GM19099 (cell line): ENCODE data around the gene FNDC3B.

Source experiments
- POLR2A ChIP-seq: IDR thresholded peaks from 3 replicates; pipeline ENCODE4 v1.6.1; 2011; ENCODE audit warnings: low read depth; ENCODE audit not compliant: insufficient read length; ENCODE audit errors: extremely low read depth

Gene FNDC3B

GRCh38 chr3:172213200-172213599 is 173.8 kb downstream of the FNDC3B start:
- TF ChIP-seq POLR2A: no peak

DNA sequence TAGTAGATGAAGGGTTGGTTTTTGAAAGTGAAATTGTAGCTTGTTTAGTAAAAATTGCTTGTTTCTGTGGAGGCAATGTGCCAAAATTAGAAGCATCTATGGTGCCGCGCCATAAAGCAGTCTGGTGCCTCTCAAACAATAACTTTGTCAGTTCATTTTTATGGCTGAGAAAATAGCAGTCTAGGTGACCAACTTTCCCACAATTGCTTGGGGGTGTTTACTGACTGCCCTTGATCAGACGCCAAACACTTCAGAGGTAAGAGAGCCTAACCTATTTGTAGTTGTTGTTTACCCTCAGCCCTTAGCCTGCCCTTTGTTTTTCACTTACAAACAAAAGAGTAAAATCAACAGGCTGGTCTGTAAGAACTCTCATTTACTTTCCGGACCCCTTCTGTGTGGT is 174.5 kb downstream of the FNDC3B start:
- TF ChIP-seq POLR2A: no peak

- no peak for TF ChIP-seq POLR2A
These were observed 176.9 kb downstream of the FNDC3B start for GRCh38 chr3:172216267-172216666.

- no peak for TF ChIP-seq POLR2A
These were observed 177.5 kb downstream of the FNDC3B start for GRCh38 chr3:172216911-172217310.

DNA sequence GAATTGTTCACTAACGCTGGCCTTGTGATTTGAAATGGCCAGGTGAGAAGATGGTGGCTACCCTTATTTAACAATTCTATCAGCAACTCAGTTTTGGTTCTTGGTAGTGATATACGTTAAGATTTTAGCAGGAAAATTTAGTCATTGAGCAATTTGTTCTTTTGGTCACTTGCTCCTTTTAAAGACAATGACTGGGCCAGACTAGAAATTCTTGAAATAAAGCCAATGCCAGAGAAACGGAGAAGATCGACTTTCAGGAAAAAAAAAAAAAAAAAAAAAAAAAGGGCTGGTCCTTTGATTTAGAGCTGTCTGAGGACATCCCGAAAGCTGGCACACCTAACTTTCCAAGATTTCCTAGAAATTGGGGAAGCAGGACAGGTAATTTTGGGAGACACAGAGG is 178.5 kb downstream of the FNDC3B start:
- no peak for TF ChIP-seq POLR2A

DNA sequence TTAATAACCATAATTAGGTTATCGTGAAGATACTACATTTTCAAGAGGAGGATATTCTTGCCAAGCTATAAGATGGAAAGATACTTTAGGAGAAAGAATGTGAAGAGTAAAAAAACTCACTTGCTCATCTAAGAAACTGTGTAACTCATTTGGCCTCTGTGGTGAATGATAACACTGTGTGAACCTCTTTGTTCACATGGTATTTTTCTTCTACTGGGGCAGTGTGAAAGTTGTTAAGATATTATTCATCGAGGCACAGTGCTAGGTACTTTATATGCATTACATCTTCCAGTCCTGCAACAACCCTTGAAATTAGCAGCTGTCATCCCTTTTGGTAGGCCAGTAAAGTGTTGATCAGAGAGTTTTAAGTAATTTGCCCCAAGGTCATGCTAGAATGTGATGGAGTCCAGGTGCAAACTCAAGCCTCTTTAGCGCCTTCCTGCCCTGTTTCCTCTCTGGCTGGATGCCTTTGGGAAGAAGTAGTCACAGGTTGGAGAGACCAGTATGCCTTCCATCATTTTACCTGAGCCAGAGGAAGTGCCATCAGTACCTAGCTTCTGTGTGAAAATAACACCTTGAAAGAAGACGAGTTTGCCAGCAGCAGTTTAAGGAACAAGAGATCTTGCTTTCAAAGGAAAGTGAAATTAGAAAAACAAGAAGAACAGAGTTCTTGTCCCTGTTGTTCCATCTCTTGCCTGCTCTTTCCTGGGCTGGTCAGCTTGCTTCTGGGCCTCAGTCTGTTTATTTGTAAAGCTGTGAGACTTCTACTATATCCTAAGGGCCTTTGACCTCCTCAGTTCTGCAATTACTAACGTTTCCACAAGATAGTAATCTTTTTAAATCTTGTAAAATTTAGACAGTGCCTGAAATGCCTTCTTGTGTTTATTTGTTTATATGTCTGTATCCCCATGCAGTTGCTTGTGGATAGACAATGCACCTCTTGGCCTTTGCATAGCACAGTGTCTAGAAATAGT is 179.3 kb downstream of the FNDC3B start:
- TF ChIP-seq POLR2A: no peak

DNA sequence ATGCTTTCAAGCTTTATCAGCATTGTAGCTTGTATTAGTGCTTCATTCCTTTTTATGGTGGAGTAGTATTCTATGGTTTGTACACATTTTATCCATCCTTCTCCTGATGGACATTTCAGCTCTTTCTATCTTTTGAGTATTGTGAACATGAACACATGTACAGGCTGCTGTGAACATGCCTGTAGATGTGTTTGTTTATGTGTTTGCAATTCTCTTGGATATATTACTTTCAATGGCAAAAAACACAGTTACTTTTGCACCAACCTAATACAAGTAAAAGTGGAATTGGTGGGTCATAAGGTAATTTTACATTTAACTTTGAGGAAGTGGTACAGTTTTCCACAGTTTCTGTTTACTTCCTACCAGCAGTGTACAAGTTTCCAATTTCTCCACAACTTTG is 180.4 kb downstream of the FNDC3B start:
- no peak for TF ChIP-seq POLR2A

GRCh38 chr3:172221547-172221946 is 182.2 kb downstream of the FNDC3B start:
- no peak for TF ChIP-seq POLR2A

- no peak for TF ChIP-seq POLR2A
These were observed 183.2 kb downstream of the FNDC3B start for GRCh38 chr3:172222478-172223071.

- TF ChIP-seq POLR2A: no peak
These were observed 184.5 kb downstream of the FNDC3B start for GRCh38 chr3:172223870-172224269.

DNA sequence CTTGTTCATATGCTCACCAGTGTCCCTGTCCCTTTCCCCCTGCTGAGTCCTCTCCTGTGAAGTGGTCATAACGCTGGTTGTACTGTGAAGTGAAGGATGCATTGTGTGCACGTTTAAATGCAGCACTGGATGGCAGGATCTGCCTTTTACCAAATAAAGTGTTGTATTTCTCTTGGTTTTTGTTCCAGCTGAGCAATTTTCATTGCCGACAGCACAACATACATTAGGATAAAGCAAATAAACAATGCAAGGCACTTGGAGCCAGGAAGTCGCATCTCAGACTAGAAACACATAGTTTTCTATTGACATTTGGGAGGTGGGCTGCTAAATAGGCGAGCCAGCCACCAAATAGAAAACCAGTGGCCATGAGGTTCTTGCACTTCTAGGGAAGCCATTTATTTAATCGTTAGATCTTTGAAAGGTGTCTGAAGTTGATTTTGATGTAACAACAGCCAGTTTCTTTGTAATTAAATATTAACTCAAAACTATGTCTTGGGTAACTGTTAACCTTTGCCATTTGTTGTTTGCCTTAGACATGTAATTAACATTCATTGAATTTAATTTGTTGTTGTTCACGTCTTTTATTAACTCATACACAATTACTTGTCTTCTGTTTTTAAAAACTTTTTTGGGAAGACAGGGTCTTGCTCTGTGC is 185.3 kb downstream of the FNDC3B start:
- TF ChIP-seq POLR2A: no peak

GRCh38 chr3:172225215-172225707 is 185.9 kb downstream of the FNDC3B start:
- TF ChIP-seq POLR2A: no peak

GRCh38 chr3:172226831-172227230 is 187.5 kb downstream of the FNDC3B start:
- TF ChIP-seq POLR2A: no peak

DNA sequence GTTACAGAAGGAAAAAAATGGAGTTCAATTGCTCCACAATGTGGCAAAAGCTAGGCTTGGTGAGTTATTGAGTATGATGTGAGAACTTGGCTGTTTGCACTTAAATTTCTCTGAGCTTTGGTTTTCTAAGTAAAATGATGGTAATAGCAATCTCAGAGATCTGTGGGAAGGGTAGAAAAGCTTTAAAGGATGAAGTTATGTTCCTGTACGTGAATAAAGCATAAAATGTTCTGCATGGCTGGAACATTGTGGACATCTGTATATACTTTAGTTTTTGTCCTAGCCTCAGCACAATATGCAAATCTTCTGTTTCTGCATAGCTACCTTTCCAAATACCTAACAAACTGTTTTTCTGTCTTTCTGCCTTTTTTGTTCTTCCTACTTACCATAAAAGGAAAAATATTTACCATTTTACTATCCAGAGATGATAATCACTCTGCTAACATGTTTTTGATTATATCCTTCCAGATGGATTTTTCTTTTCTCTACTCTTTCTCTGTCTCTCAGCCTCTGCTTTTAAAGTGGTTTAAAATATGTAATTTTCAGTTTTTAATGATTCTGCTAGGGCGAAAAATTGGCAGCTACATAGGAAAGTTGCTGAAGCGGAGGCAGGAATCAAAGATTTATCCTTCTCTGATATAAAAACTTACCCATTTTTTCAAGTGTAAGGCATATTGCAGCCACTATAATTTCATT is 188.1 kb downstream of the FNDC3B start:
- TF ChIP-seq POLR2A: no peak

DNA sequence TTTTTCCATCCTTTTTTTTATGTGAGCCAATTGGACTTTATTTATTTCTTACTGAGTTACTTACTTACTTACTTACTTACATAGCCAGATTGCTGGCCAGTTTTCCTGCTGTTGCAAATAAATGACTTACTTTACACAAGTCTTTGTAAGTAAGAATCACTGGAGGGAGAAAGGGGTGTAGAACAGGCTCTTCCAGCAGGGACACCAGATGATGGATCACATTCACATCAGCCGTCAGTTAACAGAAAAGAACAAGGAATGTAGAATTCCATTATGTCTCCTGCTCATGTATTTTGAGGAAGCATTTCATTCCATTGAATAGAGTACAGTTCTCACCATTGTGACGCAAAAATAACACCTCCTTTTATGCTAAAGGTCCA is 188.6 kb downstream of the FNDC3B start:
- TF ChIP-seq POLR2A: no peak
